OCI-M2 (cell line): ENCODE results near the gene QRFP.

Source experiments
- DNase-seq: peaks from one replicate; lab custom pipeline; 2025; ENCODE audit not compliant: unreplicated experiment; lab: John Stamatoyannopoulos, UW

Gene QRFP

DNA sequence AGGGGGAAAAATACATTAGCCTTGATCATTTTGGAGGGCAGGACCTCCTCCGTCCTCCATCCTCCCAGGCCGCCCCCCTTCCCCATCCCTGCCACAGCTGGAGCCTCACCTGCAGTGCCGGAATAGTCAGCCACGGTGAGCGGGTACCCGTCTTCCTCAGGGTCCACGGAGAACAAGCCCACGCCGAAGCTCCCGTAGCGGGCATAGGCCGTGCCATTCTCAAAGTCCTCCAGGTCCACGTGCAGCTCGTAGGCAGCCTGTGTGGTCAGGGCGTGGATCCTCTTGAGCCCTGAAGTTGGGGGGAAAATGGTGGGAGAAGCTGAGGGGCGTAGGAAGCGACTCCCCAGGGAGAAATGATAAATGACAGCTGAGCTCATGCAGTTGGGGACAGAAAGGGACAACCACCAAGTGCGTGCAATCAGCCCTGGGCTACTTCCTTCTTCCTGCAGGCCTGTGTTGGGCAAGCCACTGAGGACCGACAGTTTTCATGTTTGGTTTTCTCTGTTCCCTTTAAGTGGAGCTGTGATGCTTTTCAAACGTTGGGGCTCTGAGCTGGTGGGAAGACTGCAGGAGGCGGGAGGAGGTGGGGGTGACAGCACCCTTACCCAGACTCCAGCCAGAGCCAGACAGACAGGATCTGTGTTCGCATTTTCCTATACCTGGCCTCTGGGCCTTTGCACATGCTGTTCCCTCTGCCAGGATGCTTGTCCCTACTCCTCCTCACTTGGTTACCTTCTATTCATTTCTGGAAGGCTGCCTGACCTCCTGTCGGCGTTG lies 8.7 kb upstream of the QRFP start:
- no peak for DNase-seq

DNA sequence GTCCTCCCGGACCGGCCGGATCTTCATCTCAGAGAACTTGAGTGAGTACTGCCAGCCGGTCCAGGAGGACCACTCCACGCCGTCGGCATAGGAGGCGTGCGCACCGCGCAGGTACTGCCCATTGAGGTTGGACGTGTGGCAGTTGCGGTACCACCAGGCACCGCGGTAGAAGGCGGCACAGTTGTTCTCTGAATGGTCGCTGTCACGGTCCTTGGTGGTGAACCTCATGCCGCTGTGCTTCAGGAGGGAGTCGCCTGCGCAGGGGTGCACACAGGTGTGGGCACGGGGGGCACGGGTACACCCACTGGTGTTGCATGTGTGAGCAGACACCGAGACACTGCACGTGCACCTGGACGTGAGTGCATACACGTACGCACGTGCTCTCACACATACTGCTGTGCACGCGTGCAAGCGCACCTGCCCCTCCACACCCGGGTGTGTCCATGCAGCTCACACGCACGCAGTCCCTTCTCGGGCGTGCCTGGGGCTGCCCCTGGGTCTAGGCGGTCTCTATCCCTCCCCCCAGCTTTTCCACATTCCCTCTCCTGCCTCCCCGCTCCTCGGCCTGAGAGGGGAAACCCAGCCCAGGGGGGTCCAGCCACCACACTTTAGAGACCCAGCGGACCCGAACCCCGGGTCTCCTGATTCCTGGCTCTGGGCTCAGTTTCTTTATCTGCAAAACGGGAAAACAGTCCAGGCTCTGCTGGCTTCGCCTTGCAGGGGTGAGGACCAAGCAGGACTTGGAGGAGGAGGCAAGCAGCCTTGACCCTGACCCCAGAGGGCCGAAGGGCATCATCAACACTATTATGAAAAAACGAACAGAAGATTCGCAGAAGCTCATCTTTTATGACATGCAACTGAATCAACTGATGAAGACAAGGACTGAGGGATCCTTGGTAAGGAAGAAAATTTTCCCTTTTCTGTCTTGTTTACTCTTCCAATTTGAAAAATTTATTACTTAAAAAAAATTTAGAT lies 7.7 kb upstream of the QRFP start:
- no peak for DNase-seq

DNA sequence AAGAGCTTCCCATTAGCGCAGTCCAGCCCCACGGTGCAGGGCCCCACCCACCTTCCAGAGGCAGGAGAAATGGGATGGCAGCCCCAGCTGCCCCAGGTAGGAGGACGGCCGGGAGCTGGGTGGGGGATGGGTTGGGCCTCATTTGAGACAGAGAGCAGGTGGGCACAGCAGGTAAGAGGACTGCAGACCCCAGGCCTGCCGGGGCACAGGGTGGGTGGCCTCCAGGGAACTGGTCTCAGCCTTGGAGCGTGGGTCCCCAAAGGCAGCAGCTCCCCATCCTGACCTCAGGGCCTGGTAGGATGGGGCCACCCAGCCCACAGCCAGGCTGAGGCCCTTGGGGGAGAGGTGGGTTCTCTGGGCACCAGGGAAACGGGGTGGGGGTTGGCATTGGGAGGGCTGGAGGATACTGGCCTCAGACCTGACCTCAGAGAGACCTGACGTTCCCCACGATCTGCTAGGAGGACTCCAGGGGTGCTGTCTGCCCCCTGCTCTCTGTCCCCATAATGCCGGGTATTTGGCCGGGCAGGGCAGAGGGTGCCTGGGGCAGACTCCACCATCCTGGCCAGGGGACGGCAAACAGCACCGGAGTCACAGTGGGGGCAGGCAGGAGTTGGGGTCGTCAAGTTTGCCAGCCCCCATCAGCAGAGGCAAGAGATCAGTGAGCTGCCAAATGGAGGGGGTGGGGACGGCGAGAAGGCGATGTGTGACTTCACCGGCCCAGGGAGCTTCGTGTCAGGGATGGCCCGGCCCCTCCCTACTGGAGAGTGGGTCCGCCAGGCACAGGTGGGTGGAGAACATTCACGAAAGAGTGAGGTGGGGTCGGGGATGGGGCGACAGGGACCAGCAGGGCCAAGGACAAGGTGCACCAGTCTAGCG lies 6.8 kb upstream of the QRFP start:
- no peak for DNase-seq

DNA sequence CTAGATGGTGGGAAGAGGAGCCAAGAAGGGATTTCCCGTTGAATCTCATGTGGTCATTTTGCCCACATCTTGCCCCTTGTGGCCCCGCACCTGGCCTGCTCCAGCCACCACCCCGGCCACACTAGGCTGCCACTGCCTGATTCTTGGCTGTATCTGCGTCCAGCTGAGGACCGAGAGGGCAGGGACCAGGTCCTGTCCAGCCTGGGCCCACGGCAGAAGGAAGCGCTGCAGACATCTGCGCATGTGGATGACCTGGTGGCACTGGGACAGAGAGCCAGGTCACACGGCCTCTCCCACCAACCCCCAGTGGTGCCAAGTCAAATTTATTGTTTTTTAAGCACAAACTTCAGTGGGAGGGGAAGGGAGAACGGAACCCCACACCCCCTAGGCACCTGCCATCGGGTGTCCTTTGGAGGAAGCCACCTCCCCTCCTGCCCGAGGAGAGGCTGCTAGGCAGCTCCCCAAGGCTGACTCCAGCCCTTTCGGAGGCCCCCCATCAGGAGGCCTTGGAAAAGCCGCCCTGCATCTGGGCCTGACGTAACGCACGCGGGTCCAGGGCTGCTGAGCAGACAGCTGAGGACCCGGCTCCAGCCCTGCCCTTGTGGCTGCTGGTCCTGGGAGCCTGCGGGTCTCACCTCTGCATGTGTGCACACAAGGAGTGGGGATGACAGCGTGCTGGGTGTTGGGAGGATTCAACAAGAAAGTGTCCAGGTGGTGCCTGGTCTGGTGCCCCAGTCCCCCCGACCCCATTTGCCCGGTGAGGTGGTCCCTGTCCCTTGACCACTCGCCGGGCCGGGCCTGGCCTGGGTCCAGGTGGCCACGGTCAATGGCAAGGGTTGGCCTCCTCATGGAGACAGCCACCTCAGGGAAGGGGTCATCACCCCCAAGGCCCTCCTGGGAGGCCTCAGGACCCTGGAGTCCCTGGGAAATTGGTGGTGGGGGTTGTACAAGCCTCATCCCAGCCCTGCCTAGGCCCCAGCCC lies 5.9 kb upstream of the QRFP start:
- DNase-seq: no peak

DNA sequence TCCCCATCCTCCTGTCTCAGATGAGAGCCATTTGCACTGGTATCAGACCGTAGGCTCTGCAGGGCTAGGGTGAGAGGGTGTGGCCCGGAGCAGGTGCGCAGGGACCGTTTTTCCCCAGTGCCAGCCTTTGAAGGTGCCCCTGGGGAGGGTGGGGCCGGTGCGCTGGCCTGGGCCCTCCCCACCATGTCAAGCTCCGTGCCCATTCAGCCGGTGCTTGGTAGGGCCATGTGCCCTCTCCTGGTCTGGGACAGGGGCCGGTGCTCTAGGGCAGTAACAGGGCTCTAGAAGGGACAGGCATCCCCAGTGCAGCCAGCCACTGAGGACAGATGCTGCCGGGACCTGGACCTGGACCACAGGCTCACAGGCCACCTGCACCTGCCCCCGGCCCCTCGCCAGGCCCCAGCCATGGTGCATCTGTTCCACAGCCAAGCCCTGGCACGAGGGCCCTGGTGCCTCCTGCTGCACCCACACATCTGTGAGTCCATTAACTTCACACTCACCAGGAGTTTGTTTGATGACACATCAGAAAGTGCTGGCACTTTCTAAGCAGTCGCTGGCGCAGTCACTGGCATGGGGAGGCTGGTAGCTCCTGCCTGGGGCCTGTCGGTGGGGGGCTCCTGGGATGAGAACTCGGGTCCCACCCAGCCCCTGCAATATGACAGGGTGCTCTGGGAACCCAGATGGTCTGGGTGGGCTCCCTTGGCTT lies 5.0 kb upstream of the QRFP start:
- DNase-seq: no peak

DNA sequence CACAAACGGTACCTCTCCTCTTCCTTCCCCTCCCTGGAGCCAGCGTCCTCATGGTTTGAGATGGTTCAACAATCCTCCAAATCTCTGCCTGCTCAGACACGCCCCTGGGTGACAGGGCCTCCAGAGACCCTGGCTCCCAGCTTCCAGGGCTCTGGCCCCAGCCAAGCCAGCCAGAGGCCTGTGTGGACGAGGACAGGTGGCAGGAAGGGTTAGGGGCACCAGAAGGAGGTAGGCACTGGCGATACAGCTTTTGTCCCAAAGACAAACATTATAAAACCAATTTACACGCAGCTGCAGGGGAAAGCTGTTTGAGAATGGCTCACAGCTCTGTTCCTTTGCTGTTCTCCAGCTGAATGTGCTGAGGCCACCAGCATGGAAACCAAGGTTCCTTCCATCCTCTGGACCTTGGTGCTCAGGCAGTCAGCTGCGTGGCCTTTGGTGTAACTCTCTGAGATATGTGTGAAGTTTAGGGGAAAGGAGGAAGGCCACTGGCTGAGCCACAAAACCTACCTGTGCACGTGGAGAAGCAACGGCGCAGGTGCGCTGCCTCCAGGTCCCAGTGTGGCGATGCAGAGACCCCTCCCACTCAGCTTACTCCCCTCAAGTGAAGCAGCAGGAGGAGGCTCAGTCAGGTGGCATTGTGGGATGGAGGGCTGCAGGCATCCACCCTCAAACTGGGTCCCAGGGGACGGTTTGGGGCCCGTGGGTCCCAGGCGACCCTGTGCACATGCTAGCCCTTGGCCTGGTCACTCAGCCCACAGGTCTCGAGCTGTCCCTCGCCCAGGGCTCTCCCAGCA lies 4.3 kb upstream of the QRFP start:
- no peak for DNase-seq

DNA sequence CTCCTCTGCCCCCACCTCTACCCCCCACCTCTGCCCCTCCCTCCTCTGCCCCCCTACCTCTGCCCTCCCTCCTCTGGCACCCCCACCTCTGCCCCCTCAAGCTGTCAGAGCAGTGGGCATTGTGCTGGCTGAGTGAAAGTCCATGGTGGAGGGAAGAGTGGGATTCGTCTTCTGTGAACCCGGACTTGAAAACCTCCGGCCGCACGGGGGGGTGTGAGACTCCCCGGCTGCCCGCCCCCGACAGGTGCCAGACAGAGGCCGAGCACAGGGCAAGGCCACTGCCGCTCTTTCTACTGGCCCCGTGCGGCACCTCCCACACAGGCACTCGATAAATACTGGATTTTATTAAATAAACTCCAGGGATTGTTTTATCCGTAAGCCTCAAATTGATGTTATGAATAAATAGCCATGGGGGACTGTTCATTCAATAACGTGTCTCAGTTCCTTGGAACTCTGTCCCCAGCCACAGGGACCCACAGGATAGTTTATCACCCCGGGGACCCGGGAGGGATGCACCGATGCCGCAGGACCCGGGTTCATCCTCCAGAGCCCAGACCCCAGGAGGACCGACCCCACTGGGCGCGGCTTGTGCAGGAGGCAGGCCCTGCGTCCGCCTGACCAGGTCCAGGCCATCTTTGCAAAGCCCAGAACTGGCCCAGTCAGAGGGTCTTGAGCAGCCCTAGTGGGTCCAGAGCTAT lies 2.6 kb upstream of the QRFP start:
- no peak for DNase-seq

DNA sequence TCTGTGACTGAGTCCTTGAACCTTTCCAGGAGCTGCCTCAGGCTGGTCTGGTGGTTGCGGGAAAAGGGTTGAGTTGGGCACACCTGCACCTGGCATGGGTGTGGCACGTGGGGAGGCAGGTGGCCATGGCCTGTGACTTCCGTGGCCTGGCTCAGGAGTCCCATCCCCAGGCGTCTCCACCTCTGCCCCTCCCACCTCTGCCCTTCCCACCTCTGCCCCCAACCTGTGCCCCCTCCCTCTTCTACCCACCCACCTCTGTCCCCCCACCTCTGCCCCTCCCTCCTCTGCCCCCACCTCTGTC lies 1.9 kb upstream of the QRFP start:
- DNase-seq: no peak

DNA sequence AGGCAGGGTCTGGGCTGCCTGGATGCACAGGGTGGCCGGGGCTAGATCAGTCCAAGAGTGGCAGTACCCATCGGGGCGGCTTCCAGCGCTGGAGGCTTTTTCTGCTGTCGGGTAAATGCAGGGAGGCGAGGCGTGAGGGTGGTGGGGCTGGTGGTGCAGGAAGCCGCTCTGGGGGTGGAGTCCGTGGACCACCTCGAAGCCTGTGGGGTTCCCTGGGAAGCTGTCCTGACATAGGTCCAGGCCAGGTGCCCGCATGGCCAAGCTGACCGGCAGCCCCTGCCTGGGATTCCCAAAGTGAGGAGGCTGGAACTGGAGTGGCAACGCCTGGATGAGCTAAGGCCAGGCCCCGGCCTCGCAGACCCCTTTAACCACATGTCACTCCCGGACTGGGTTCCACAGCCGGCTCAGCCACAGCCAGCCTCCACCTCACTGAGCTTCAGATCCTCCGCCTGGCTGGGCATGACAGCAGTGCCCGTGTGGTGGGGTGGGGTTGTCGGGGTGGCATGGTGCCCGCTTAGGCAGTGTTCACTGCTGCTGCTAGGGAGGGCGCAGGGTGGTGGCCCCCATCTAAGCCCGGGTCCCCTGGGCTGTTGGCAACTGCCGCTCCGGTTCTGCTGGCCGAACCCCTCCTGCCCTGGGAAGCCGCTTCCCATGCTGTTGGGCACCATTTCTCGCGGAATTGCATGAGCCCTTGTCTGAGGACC lies 1.4 kb upstream of the QRFP start:
- DNase-seq: no peak

DNA sequence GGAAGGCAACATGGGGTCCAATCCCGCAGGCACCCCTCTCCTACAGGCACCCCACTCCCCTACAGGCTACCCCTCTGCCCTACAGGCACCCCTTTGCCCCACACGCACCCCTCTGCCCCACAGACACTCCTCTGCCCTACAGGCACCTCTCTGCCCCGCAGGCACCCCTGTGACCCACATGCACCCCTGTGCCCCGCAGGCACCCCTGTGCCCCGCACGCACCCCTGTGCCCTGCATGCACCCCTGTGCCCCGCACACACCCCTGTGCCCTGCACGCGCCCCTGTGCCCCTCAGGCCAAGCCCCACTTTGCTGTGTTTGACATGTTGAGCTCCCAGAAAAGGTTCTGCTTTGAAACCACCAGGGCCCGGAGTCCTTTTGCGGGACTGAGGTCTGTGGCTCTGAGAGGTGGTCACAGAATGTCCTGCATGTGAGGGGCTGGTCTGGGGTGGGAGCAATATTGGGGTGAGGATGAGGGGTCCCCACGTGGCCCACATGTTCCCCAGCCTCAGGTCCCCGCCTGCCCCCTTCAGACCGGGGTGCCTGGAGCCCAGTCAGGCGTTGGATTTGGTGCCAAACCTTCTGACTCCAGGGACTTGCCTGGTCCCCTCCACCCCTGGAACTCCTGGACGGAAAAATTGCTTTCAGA lies 616 bp upstream of the QRFP start:
- no peak for DNase-seq

DNA sequence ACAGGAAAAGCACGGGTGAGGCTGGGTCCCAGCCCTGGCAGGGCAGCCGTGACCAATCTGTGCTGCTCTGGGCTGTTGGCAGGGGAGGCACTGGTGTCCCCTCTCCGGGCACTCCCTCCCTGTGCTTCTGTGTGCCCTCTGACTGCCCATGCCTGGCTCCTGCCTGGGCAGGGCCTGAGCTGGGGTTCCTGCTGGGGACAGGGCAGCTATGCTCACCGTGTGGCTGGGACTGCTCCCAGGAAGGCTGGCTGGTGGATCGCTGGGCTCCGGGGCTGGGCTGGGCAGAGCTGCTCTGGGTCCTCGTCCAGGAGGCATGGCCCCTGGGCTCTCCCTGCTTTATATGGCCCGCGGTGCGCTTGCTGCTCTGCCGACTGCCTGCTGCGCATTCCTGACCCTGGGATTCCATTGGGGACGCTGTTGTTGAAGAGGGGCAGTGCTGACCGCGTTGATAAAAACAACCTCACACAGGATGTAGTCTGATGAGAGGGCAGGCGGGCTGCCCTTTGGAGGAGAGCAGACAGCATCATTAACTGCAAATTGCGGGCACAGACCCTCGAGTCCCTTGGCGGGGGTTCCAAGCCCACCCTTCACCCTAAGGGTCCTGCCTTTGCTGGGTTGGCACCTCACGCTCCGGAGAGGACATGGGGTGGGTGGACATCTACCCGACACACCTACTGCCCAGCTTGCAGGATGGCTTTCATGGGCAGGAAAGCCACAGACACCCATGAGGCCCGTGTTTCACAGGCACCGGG lies 955 bp downstream of the QRFP start:
- DNase-seq: no peak

DNA sequence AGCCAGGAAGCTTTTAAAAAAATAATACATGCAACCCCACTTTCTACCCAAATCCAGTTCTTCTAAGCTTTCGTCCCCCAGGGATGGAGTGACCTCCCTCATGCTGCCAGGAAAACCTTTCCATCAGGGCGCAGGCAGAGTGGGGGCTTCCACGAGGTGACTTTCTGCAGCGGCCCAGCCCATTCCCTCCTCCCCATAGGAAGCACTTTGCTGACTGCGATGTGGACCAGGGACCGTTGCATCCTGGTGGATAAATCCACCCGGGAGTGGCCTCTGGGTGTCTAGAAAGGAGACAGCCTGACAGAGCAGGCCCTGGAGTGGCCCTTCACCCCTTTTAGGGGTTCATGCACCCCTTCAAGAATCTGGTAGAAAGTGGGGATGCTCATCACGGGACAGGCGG lies 1.6 kb downstream of the QRFP start:
- DNase-seq: no peak

DNA sequence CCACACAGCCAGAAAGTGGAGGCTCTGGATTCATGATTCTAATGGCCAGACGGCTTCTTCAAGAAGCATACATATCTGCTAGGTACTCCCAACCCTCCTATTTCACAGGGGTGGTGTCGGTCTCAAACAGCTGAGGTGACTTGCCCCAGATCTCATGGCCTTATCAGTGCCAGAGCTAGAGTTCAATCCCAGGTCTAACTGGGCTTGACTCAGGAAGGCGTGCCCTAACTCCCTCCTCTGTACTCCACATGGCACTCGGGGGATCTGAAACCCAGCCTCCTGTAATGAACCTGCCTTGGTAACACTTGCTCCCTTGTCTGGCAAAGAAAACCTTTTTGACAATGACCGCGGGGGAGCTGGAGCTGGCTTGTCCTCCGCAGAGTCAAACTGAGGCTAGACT lies 2.1 kb downstream of the QRFP start:
- no peak for DNase-seq

DNA sequence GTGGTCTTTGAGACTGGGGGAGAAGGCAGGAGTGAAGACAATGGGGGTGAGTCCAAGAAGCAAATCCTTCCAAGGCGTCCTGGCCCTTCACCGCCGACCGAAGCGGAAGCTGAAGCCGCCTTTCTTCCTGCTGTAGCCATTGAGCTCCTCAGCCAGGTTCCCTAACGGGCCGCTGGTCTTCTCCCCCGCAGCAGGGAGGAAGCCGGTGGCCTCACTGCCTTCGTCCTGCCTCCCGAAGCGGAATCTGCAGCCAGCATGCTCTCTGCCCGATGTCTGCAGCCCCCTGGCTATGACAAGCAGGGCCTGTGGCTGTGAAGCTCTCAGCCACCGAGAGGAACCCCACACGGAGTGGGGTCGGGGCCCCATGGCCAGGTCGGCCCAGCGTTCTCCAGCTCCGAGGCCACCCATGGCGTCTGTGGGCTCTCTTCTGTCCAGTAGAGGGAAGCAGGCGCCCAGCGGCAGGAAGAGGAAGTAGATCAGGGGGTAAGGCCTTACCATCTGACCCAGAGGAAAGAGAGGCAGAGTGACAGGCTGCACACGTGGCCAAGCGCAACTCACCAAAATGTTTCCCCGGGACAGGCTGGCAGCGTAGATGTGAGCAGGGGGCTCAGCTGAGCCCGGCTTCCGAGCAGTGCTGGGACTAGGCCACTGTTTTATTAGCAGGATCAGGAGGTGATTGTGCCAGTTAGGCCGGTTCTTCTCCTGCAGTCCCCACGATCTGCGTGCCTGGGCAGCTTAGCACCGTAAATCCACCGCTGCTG lies 3.1 kb downstream of the QRFP start:
- no peak for DNase-seq

DNA sequence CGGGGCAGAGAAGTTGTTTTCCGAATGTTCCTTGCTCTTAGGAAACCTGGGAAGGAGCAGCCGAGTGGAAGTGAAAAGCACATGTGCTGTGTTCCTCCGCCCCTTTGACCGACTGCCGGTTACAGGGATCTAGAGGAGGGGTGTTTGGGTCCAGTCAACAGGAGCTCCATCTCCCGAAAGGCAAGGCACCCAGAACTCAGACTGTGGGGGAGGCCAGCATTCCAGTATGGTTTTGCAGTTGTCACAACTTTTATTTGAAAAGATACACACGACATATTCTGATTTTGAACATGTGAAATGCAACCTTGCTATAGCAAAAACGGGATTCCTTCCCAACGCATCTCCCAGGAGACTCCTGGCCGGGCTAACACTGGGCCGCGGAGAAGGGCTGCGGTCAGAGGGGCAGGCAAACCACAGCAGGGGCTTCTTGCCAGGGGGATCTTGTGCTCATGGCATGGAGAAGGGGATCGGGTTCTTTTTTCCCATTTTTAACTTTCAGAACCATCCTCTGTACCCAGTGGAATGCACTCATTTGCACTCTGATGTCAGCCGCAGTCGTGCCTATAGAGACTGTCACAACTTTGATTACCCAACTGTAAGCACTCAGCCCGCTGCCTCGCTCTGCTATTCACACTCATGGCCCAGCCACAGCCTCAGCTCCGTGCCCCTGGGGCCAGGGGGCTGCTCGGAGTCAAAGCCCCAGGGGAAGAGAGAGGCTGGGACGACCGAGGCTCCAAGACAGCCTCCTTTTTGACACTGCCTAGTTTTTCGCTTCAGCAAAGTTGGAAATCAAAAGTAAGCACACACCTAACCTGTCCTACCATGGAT lies 3.9 kb downstream of the QRFP start:
- no peak for DNase-seq
